GM12874 (cell line): Measurements from ENCODE around the gene CHTF8.

Source experiments
- TF ChIP-seq, protein P1 (sequence below): IDR thresholded peaks from 2 replicates; pipeline ENCODE4 v1.5.1; 2011; ENCODE audit warnings: low read depth, mild to moderate bottlenecking, control low read depth, low read length, moderate library complexity; ENCODE audit not compliant: insufficient read depth

Gene CHTF8

DNA sequence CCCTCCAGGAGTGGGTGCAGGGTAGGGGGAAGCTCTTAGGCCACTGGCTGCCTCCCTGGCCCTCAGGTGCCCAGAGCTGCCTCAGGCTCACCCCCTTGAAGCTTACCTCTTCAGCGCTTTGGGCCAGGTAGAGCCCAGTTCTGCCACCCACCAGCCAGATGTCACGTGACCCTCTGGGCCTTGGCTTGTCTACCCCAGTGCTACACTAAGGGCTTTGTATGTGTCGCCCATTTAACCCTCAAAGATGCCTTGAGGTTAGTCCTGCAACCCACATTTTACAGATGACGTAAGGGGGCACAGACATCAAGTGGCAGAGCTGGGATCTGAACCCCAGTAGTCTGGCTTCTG lies 23.5 kb downstream of the CHTF8 start:
- TF ChIP-seq, protein P1, sequence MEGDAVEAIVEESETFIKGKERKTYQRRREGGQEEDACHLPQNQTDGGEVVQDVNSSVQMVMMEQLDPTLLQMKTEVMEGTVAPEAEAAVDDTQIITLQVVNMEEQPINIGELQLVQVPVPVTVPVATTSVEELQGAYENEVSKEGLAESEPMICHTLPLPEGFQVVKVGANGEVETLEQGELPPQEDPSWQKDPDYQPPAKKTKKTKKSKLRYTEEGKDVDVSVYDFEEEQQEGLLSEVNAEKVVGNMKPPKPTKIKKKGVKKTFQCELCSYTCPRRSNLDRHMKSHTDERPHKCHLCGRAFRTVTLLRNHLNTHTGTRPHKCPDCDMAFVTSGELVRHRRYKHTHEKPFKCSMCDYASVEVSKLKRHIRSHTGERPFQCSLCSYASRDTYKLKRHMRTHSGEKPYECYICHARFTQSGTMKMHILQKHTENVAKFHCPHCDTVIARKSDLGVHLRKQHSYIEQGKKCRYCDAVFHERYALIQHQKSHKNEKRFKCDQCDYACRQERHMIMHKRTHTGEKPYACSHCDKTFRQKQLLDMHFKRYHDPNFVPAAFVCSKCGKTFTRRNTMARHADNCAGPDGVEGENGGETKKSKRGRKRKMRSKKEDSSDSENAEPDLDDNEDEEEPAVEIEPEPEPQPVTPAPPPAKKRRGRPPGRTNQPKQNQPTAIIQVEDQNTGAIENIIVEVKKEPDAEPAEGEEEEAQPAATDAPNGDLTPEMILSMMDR = no peak

DNA sequence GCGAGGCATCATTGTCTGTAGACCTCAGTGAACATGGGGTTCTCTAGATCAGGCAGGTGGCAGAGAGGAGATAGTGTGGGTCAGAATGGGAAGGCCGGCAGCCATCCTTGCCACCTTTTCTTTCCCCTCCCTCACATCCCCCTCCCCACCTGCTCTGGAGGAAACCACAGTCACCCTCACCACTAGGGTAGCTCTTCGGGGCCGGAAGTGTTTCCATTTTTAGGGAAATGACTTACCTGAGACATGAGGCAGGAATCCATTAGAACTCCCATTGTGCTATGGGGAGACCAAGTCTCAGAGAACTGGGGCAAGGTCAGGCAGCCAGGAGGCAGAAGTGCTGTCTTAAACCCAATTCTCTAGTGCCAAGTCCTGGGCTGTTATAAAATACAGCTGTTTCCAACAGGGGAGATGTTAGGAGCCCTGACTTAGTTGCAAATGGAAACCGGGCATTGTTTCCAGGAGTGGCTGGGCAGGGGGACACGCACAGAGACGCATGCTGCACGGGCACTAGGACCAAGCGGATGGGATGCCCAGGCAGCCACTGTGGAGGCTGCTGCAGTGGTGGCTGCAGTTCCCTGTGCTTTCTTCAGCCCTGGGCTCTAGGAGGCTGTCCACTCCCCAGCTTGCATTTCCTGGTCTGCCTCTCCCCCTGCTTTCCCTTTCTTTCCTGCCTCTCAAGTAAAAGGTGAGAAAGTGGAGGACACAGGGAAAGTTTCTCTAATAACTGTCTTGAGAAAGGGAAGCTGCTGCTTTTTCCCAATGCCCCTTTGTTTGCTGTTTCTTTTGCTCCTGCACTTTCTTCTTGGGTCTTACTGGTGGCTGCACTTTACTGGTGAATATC lies 24.1 kb downstream of the CHTF8 start:
- TF ChIP-seq, protein P1 = no peak

DNA sequence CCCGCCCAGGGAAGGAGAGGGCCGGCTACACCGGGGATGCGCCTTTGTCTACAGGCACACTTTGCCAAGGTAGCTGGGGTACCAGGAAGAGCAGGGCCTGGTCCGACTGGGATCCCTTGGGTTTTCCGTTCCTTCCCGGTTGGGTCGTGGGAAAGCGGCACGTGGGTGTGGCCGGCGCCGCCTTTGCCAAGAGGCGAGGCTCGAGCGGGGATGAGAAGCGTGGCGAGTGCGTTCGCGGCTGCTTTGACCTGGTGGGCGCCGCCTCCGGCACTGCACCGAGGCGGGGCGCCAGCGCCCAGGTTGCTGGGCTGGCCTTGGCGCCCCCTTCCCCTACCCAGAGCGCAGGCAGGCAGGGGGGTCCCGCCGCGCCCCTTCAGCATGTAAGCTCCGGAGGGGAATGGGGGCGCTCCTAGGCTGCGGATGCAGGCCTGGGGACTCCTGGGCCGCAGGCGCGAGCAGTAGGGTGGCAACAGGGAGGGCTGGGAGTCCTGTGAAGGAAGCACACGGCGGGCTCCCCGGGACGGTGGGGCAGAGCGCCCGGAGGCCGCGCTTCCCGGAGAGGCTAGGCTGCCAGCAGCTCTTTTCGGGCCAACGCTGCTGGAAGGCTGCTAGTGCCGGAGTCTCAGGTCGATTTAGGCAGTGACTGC lies 24.9 kb downstream of the CHTF8 start:
- TF ChIP-seq, protein P1 = 0 out of 2 replicates have a peak, but pooled peaks have one; percentile 0

DNA sequence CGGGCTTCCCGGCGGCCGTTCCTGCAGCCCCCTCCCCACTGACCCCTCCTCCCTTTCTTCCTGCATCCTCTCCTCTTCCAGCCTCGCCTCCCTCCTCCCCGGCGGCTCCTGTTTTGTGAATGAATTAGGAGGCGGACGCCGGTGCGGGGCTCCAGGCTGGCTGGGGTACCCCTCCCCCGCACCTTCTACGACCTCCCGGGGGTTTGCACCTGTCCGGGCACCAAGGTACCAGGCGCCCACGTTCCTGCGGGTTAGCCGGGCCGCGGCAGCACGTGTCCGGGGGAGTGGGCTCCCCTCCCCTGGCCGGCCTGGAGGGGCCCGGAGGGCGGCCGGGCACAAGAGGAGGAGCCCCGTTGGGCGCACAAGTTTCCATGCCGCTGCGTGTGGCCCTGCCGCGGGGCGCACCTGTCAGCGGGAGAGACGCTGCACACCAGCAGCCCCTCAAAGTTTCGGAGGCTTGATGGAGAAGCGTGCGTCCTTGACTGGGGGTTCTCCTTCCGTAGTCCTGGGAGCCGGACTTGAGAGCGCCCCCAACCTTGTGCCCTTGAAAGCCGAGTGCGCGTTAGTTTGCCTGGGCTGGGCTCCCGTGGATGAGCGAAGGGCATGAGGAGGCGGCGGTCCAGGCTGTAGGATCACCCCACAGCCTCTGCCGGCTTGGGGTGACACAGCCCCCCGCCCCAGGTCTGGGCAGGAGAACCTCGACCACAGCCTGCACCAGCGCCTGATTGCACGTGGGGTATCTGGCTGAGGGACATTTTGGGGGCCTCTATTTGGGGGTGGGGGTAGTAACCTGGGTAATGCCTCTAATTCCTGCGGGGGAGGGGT lies 25.7 kb downstream of the CHTF8 start:
- TF ChIP-seq, protein P1 = no peak

DNA sequence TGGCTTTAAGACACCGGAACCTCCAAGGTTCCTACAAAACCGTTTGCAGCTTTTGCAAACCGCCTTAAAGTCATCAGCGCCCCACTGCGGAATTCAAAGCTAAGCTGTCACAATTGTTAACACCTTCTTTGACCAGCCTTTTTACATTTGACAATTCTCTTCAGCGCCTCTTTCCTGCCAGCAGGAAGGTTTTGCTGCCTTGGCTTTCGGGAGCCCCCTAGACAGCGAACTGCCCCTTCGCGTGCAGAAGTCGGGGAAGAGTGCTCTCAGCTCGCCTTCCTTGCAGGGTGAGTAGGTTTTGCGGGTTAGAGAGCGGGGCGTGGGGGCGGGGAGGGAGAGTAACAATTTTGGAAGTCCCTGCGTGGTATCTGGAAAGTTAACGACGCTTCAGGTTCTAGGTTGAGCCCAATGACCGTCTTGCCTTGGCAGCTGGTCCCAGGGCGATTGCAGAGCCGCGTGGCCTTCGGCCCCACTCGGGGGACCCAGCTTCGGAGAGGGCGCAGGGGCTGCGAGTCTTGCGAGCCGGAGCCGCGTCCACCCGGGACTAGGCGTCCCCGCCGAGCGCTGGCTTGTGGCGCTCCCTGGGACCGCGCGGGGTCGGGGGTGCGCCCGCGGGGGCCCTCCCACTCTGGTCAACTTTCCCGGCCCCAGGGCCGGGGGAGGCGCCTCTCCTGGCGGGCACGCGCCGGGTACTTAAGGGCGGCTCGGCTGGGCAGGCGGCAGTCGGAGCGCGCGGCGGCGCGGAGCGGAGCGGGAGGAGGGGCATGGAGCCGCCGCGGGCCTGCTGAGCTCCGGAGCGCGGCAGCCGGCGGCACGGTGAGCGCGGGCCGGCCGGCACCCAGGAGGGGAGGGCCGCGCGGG lies 26.7 kb downstream of the CHTF8 start, which contains the start of gene HAS3:
HAS3 (plus strand) TSS at position 153 of the 861 bp plus-strand sequence. CDS start 3,743 bp downstream, outside the sequence.
- TF ChIP-seq, protein P1 = peak; percentile 28; the same call in 1 of the 2 replicates

DNA sequence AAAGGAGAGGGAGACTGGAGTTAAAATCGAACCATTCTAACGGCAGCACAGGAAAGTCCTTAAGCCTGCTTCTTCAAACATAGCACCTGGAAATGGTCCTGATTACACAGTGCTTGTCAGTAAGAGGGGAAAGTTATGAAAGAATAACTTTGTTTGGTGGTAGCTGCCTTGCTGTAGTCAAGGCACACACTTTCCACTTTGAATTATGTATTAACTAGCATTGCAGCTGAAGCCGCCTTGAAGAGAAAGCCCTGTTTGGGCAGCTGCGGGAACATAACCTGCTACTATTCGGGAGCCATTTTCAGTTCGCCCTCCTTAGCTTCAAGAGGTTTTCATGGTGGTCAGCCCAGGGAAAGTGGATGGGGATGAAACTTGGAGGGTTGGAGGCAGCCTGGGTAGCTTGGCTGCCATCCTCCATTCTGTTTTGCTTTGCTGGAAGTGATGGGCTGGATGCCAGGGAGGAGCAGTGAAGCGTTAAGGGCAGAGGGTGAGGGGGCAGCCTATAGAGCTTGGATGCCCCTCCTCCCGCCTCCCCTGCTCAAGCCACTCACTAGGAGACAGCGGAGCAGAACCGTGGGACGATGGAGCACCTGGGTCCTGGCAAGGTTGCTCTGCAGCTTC lies 32.2 kb downstream of the CHTF8 start:
- TF ChIP-seq, protein P1 = no peak
